ENCODE data around the gene TAP1. TPM values are rescaled to one million over a fixed set of nuclear protein-coding genes. Genes with fewer than 3 reads are reported as not detected.
"Not testable (repeated sequence)": the region's sequence is repeated elsewhere in the genome, so short reads cannot be mapped to it uniquely, and the experiment has no call there.

Gene TAP1
- total RNA-seq, 2 experiments from 2014 or later: 396 to 441 TPM

DNA sequence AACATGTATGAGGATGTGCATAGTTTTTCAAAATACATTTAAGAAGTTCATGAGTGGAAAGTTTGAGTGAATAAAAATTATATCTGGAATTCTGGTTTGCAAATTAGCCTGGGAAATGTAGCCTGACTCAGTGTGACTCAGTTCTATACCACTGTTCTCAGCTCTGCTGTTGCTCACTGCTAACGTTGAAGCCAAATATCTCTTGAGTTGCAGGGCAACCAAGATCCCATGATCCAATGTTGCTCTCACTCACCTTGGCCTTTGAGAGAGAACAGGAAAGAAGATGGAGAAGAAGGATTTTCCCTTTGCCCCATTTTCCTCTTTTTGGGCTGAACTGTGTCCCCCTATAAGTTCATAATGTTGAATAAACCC lies 29.4 kb upstream of the TAP1 start:
- Mint-ChIP-seq H3K27ac (no peak overlapping the region), H3K36me3 (ENCODE audit: low read depth) (peaks cover 15% of the 10 kb centered on the region), H3K4me1 (peaks cover 4% of the 10 kb centered on the region), H3K4me3 (no peak overlapping the region), H3K27me3 (peaks cover 4% of the 10 kb centered on the region), H3K9me3 (no peaks in the 10 kb centered on the region)
- POLR2A ChIA-PET: no interaction called here
- CTCF ChIA-PET: interaction anchor here (1.3 to 1.6 kb wide), 2 partner anchors 51 to 102 kb away, joined by 5 to 6 read pairs; no protein-coding TSS in a partner anchor
- DNase-seq: no peak

DNA sequence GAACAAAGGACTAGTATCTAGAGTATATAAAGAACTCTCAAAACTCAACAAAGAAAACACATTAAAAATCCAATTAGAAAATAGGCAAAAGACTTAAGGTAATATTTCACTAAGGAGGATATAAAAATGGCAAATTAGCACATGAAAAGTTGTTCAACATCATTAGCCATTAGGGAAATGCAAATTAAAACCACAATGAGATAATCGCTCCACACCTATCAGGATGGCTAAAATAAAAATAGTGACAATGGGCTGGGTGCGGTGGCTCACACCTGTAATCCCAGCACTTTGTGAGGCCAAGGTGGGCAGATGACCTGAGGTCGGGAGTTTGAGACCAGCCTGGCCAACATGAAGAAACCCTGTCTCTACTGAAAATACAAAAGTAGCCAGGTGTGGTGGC lies 27.5 kb upstream of the TAP1 start:
- ChIA-PET POLR2A (interaction anchor here (0.6 kb wide), 1 partner anchor 408 kb away, joined by 3 read pairs; the partner anchor contains the start of gene WDR46), CTCF (interaction anchor here (0.6 to 1.2 kb wide), 4 partner anchors 13 to 1111 kb away, joined by 3 to 5 read pairs (median 4); no protein-coding TSS in a partner anchor)
- H3K36me3 Mint-ChIP-seq (ENCODE audit: low read depth): peaks cover 16% of the 10 kb centered on the region
- DNase-seq, H3K9me3 Mint-ChIP-seq, H3K4me1 Mint-ChIP-seq, H3K27me3 Mint-ChIP-seq, H3K27ac Mint-ChIP-seq, H3K4me3 Mint-ChIP-seq: not testable (repeated sequence)

DNA sequence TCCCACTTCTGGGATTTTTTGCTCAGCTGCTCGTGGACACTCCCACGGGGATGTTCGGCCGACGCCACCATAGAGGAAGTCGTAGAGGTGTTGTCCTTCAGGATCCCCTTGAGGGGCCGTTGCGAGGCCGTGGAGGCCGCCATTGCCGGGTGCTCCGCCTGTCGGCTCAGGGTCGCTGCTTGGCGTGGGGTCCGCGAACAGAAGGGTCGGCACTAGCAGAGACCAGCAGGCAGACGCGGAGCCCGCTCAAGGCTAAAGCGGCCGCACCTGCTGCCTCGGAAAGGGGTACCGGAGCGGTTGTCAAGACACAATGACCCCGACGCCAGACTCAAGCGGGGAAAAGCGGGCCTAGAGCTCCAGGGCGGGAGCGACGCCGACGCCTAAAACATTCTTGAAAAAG lies 26.2 kb upstream of the TAP1 start:
- H3K36me3 Mint-ChIP-seq (ENCODE audit: low read depth): peaks cover 16% of the 10 kb centered on the region
- H3K27me3 Mint-ChIP-seq: peaks cover 2% of the 10 kb centered on the region
- H3K27ac Mint-ChIP-seq: no peak overlapping the region
- no peaks in the 10 kb centered on the region for H3K9me3 Mint-ChIP-seq
- ChIA-PET CTCF (interaction anchor here (1.2 to 1.5 kb wide), 3 partner anchors 12 to 105 kb away, joined by 3 to 5 read pairs (median 4); no protein-coding TSS in a partner anchor), POLR2A (interaction anchor here (1.1 kb wide), 1 partner anchor 92 kb away, joined by 3 read pairs; no protein-coding TSS in a partner anchor)
- DNase-seq: no peak
- no peaks in the 10 kb centered on the region for H3K4me1 Mint-ChIP-seq
- no peak overlapping the region for H3K4me3 Mint-ChIP-seq

DNA sequence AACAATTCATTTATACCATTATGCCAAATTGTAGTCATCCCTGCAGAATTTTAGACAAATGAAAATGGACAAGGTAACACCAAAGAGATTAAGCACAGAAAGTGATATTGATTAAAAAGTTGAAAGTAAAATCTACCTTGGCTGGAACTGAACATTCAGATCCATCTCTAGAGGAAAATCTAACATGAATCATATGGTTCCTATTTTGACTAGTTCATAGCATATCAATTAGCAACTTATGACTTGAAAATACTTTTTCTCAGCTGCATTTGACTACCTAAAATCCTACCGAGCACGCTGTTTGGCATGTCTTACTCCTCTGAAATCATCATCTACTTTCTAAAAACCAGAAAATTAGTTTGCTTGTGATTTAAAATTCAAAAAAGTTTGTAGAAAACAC lies 23.1 kb upstream of the TAP1 start:
- H3K36me3 Mint-ChIP-seq (ENCODE audit: low read depth): peaks cover 19% of the 10 kb centered on the region
- no peaks in the 10 kb centered on the region for H3K9me3 Mint-ChIP-seq
- peaks cover 11% of the 10 kb centered on the region for H3K27me3 Mint-ChIP-seq
- no peak for DNase-seq
- CTCF ChIA-PET: interaction anchor here (0.5 to 1.6 kb wide), 5 partner anchors 29 to 527 kb away, joined by 3 to 4 read pairs (median 4); partner anchors contain the start of gene TAP2
- H3K4me3 Mint-ChIP-seq: no peak overlapping the region
- H3K4me1 Mint-ChIP-seq: no peaks in the 10 kb centered on the region
- POLR2A ChIA-PET: no interaction called here
- no peak overlapping the region for H3K27ac Mint-ChIP-seq

DNA sequence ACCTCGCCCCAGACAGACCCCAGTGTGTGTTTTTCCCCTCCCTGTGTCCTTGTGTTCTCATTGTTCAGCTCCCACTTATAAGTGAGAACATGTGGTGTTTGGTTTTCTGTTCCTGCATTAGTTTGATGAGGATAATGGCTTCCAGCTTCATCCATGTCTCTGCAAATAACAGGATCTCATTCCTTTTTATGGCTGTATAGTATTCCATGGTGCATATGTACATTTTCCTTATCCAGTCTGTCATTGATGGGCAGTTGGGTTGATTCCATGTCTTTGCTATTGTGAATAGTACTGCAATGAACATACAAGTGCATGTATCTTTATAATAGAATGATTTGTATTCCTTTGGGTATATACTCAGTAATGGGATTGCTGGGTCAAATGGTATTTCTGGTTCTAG lies 20.4 kb upstream of the TAP1 start:
- DNase-seq; H3K4me3 Mint-ChIP-seq; H3K36me3 Mint-ChIP-seq (ENCODE audit: low read depth); H3K27ac Mint-ChIP-seq; H3K4me1 Mint-ChIP-seq; H3K9me3 Mint-ChIP-seq; POLR2A ChIA-PET: not testable (repeated sequence)
- H3K27me3 Mint-ChIP-seq: peaks cover 21% of the 10 kb centered on the region
- CTCF ChIA-PET: interaction anchor here (2.1 kb wide), 1 partner anchor 35 kb away, joined by 9 read pairs; the partner anchor contains the start of gene TAP2

DNA sequence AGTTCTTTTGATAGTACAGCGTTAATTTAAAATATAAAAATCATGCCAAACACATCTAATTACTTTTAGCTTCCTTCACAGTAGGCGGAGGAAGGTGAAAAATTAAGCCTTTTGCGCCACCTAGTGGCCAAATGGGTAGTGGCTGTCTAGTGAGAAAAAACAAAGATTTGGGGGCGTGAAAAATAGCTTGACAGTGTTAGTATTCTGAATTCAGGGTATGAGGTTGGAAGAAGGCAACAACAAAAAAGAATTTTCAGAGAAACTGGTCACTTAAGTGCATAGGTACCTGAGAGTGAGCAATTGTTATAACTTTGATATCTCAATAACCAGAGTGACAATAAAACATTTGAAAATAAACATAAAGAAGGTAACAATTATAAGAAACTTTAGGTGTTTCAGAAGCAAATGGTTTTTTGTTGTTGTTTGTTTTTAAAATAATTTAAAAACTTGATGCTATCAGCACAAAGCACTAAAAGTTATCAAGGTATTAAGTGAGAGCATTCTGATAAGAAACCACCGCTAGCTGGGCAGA lies 14.8 kb upstream of the TAP1 start:
- POLR2A ChIA-PET: interaction anchor here (0.6 to 2.6 kb wide), 7 partner anchors 15 to 116 kb away, joined by 3 to 19 read pairs (median 4); partner anchors contain the start of genes TAP1 and TAP2
- peak; percentile 92 for DNase-seq
- peaks cover 14% of the 10 kb centered on the region for H3K27me3 Mint-ChIP-seq
- no peak overlapping the region for H3K4me3 Mint-ChIP-seq
- no peaks in the 10 kb centered on the region for H3K9me3 Mint-ChIP-seq
- H3K4me1 Mint-ChIP-seq: peaks cover 39% of the 10 kb centered on the region
- CTCF ChIA-PET: interaction anchor here (0.6 to 7.6 kb wide), 29 partner anchors 11 to 116 kb away, joined by 3 to 97 read pairs (median 4); partner anchors contain the start of genes HLA-DMA, HLA-DMB, PSMB8 and PSMB9
- H3K36me3 Mint-ChIP-seq (ENCODE audit: low read depth): peaks cover 8% of the 10 kb centered on the region
- H3K27ac Mint-ChIP-seq: no peak overlapping the region

DNA sequence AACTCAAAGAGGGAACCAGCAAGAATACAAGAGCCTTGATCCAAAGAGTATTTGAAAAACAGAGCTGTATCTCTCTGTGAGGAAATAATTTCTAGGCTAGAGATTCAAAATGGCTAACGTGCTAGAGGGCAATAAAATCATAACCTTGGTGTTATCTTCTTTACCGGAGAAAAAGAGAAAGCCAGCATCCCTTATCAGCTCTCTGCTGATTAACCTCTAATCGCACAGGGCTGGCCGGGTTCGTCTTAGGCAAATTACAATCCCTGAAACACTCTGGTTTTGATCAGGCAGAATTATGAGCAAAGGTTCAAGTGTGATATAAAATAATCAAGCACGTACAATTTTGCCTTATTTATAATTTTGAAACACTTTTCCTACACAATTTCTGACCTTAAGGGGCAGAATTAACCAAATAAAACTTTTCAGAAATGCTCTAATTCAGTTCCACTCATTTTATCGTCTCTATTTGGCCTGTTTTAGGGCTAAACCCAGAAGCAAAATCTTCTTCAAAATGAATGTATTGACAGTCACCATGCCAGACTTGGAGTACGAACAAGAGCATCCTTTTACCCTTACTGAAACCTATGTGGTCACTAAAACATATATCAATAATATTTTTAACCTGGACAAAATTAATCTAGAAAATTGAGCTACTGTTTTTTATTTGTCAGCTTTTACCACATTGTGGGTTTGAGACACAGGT lies 14.2 kb upstream of the TAP1 start:
- H3K9me3 Mint-ChIP-seq: no peaks in the 10 kb centered on the region
- peaks cover 12% of the 10 kb centered on the region for H3K36me3 Mint-ChIP-seq (ENCODE audit: low read depth)
- peak overlapping the region; percentile 40 for H3K4me3 Mint-ChIP-seq
- CTCF ChIA-PET: interaction anchor here (0.6 to 7.6 kb wide), 28 partner anchors 10 to 117 kb away, joined by 3 to 97 read pairs (median 4); partner anchors contain the start of genes HLA-DMA, HLA-DMB, PSMB8 and PSMB9
- POLR2A ChIA-PET: interaction anchor here (0.6 to 2.6 kb wide), 7 partner anchors 14 to 117 kb away, joined by 3 to 19 read pairs (median 4); partner anchors contain the start of genes TAP1 and TAP2
- H3K27ac Mint-ChIP-seq: peak overlapping the region; percentile 88
- H3K4me1 Mint-ChIP-seq: peaks cover 42% of the 10 kb centered on the region
- DNase-seq: no peak
- H3K27me3 Mint-ChIP-seq: peaks cover 13% of the 10 kb centered on the region

DNA sequence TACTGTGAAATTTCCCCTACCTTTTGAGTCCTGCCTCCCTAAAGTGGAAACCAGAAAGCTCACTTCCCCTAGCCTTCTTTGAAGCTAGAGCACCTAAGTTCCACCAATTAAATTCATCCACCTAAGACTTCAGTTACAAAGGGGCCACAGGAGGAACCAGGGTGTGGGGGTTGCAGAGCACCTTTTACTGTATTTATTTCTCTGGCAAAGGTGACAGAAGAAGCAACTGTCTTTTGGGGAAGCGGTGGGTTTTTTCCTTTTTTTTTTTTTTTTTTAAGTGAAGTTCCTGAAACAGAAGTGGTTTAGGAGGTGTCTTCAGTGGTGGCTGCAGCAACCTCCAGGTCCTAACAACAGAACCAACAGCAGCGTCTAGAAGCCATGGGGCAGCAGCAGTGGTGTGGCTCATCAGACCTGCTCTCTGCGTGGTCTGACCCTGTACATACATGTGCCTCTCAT lies 13.5 kb upstream of the TAP1 start:
- H3K27ac Mint-ChIP-seq: peak overlapping the region; percentile 88
- ChIA-PET CTCF (interaction anchor here (1.0 to 7.6 kb wide), 8 partner anchors 9 to 67 kb away, joined by 4 to 97 read pairs (median 10); partner anchors contain the start of gene TAP2), POLR2A (interaction anchor here (0.7 to 2.6 kb wide), 2 partner anchors 28 to 113 kb away, joined by 3 to 19 read pairs; partner anchors contain the start of gene TAP2)
- peaks cover 42% of the 10 kb centered on the region for H3K4me1 Mint-ChIP-seq
- DNase-seq: no peak
- H3K36me3 Mint-ChIP-seq (ENCODE audit: low read depth): peaks cover 12% of the 10 kb centered on the region
- peaks cover 9% of the 10 kb centered on the region for H3K27me3 Mint-ChIP-seq
- no peaks in the 10 kb centered on the region for H3K9me3 Mint-ChIP-seq
- H3K4me3 Mint-ChIP-seq: peak overlapping the region; percentile 40

DNA sequence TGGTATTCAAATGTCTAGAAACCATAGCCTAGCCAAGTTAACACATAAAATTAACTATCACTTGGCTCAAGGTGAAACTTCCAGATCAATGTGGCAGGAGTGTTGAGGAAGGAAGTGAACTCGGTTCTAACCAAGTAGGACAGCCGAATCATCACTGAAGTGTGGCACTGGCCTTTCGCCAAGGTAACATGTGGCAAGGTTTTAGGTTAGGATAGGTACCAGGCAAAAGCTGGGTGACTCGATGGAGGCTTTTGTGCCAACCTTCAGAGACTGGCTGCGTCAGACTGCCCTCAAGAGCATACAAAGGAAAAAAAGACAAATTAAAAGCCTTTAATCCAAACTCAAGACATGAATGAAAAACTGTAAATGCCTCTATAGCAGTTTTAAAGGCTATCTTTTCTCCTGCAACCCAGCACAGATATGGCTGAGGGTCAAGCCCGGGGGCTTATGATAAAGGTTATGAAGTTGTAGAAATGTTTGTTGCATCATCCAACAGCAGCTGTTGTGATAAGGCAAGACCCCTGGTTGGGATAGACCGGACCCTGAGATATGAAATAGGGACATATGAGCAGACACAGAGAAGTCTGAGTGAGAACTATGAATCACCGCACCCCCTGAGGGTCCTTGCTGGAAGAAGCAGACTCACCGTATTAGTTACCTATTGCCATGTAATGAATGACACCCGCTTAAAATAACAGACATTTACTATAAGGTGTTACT lies 12.4 kb upstream of the TAP1 start:
- peak overlapping the region; percentile 88 for H3K27ac Mint-ChIP-seq
- no peaks in the 10 kb centered on the region for H3K9me3 Mint-ChIP-seq
- H3K4me3 Mint-ChIP-seq: no peak overlapping the region
- POLR2A ChIA-PET: interaction anchor here (1.0 kb wide), 1 partner anchor 28 kb away, joined by 4 read pairs; the partner anchor contains the start of gene TAP2
- H3K36me3 Mint-ChIP-seq (ENCODE audit: low read depth): peaks cover 20% of the 10 kb centered on the region
- H3K27me3 Mint-ChIP-seq: peaks cover 9% of the 10 kb centered on the region
- DNase-seq: no peak
- peaks cover 46% of the 10 kb centered on the region for H3K4me1 Mint-ChIP-seq
- CTCF ChIA-PET: interaction anchor here (7.6 kb wide), 1 partner anchor 28 kb away, joined by 97 read pairs; the partner anchor contains the start of gene TAP2

DNA sequence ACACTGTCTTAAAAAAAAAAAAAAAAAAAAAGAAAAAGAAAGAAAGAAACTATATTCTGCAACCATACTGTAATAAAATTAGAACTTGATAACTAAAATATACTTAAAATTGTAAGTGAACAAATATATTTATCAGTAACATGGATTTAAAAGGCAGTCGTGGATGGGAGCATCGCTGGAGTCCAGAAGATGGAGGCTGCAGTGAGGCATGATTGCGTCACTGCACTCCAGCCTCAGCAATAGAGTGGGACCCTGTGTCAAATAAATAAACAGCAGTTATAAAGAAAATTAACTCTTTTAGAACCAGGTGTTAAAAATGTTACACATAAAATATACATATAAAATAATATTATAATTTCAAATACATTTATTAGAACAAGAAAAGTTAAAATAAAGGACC lies 9.2 kb upstream of the TAP1 start:
- H3K36me3 Mint-ChIP-seq (ENCODE audit: low read depth): peaks cover 47% of the 10 kb centered on the region
- H3K27ac Mint-ChIP-seq: no peak overlapping the region
- ChIA-PET POLR2A (no interaction called here), CTCF (interaction anchor here (4.8 kb wide), 1 partner anchor 24 kb away, joined by 18 read pairs; the partner anchor contains the start of gene TAP2)
- H3K27me3 Mint-ChIP-seq: no peaks in the 10 kb centered on the region
- DNase-seq: no peak
- H3K9me3 Mint-ChIP-seq: no peaks in the 10 kb centered on the region
- peaks cover 60% of the 10 kb centered on the region for H3K4me1 Mint-ChIP-seq
- no peak overlapping the region for H3K4me3 Mint-ChIP-seq

DNA sequence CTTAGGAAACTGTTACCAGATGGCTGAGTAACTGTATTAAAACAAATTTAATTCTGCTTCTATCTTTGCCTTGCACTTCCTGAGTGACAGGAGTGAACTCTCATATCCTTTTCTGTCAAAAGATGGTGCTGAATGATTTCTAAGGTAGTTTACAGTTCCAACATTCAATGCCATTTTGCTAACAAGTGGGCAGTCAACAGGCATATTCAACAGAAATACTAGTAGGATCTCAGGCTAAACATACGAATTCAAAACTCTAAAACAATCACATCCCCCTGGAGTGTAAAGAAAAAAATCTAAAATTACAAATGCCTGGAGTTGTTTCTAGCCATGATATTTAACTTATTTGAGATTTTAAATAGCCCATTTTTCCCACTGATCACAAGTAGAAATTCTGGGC lies 7.2 kb upstream of the TAP1 start:
- Mint-ChIP-seq H3K4me1 (peaks cover 58% of the 10 kb centered on the region), H3K27me3 (no peaks in the 10 kb centered on the region), H3K36me3 (ENCODE audit: low read depth) (peaks cover 66% of the 10 kb centered on the region), H3K27ac (peak overlapping the region; percentile 26), H3K9me3 (no peaks in the 10 kb centered on the region), H3K4me3 (no peak overlapping the region)
- POLR2A ChIA-PET: no interaction called here
- CTCF ChIA-PET: interaction anchor here (4.8 to 8.0 kb wide), 3 partner anchors 9 to 22 kb away, joined by 18 to 171 read pairs (median 61); partner anchors contain the start of gene TAP2
- no peak for DNase-seq

DNA sequence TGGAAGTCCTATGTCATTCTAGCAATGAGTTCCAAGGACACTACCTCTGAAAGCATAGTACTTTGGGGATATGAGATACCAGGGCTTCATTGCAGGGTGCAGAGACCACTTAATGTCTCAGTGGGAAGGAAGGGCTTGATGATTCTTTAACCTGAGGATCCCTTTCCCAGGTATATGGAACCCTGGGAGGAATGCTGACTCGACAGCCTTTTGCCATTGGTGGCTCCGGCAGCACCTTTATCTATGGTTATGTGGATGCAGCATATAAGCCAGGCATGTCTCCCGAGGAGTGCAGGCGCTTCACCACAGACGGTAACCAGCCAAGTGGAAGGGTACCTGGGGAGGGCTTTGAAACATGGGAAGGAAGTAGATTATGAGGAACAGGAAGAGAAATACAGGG lies 4.7 kb upstream of the TAP1 start:
- Mint-ChIP-seq H3K4me3 (no peak overlapping the region), H3K27me3 (no peaks in the 10 kb centered on the region), H3K9me3 (no peaks in the 10 kb centered on the region), H3K4me1 (peaks cover 56% of the 10 kb centered on the region), H3K27ac (peak overlapping the region; percentile 62), H3K36me3 (ENCODE audit: low read depth) (peaks cover 74% of the 10 kb centered on the region)
- POLR2A ChIA-PET: interaction anchor here (1.7 kb wide), 1 partner anchor 13 kb away, joined by 9 read pairs; no protein-coding TSS in a partner anchor
- CTCF ChIA-PET: interaction anchor here (1.0 to 8.0 kb wide), 6 partner anchors 11 to 58 kb away, joined by 3 to 171 read pairs (median 32); partner anchors contain the start of genes PSMB8 and TAP2
- DNase-seq: no peak
